K562 (cell line): ENCODE data around the gene GPC1.

Experiments
- DDX20 ChIP-seq: fragments of 450-650 bp; IDR thresholded peaks from 2 replicates; pipeline ENCODE4 v1.6.1; 2016; ENCODE audit warnings: missing genetic modification characterization, low read depth, mild to moderate bottlenecking, missing compliant biosample characterization, moderate library complexity
- EZH2 ChIP-seq: IDR thresholded peaks from 2 replicates; pipeline ENCODE4 v1.6.1; 2012; ENCODE audit warnings: low read depth, mild to moderate bottlenecking, inconsistent platforms, low read length, borderline replicate concordance
- HMGXB4 ChIP-seq: sonication (generic); formaldehyde crosslinking; IDR thresholded peaks from 2 replicates; pipeline ENCODE4 v1.8.1; 2023; ENCODE audit warnings: mild to moderate bottlenecking, missing genetic modification reagents
- MYC ChIP-seq, 2 experiments: fragments of 250-450 bp in 1 of 2; sonication (Bioruptor Pico) in 1 of 2; IDR thresholded peaks; 2 replicates each; pipeline versions ENCODE4 v1.5.1 to v1.6.1; 2012 to 2021; ENCODE audit warnings: low read depth in 2 of 2, borderline replicate concordance in 1 of 2, improper control_type of control experiment in 1 of 2, low read length in 1 of 2, mild to moderate bottlenecking in 1 of 2, moderate library complexity in 1 of 2
- NFE2 ChIP-seq: IDR thresholded peaks from 2 replicates; pipeline ENCODE4 v1.6.1; 2014; ENCODE audit warnings: antibody characterized with exemption, low read depth
- RBFOX2 ChIP-seq: fragments of 200-400 bp; formaldehyde crosslinking; IDR thresholded peaks from 2 replicates; pipeline ENCODE4 v1.6.1; 2017; ENCODE audit warnings: low read depth, mild to moderate bottlenecking, low read length, moderate library complexity
- RFX5 ChIP-seq: IDR thresholded peaks from 2 replicates; pipeline ENCODE4 v1.6.1; 2011; ENCODE audit warnings: low read depth, mild to moderate bottlenecking, improper control_type of control experiment, low read length
- SMARCA5 ChIP-seq: fragments of 450-650 bp; IDR thresholded peaks from 2 replicates; pipeline ENCODE4 v1.6.1; 2016
- TGIF2 ChIP-seq: sonication (generic); formaldehyde crosslinking; IDR thresholded peaks from 2 replicates; pipeline ENCODE4 v1.8.1; 2022; ENCODE audit warnings: mild to moderate bottlenecking, missing genetic modification reagents, moderate library complexity
- USF1 ChIP-seq: sonication (generic); formaldehyde crosslinking; IDR thresholded peaks from 2 replicates; pipeline ENCODE4 v1.9.0; 2022; ENCODE audit warnings: mild to moderate bottlenecking, missing genetic modification reagents
- TF ChIP-seq, protein P1 (sequence below): fragments of 450-650 bp; formaldehyde crosslinking; IDR thresholded peaks from 2 replicates; pipeline ENCODE4 v1.4.0; 2022; ENCODE audit warnings: mild to moderate bottlenecking, moderate library complexity

- no peak for TF ChIP-seq NFE2
- no peak for TF ChIP-seq SMARCA5
- TF ChIP-seq USF1 (CRISPR knock-in tag), result no peak
- TF ChIP-seq, protein P1, sequence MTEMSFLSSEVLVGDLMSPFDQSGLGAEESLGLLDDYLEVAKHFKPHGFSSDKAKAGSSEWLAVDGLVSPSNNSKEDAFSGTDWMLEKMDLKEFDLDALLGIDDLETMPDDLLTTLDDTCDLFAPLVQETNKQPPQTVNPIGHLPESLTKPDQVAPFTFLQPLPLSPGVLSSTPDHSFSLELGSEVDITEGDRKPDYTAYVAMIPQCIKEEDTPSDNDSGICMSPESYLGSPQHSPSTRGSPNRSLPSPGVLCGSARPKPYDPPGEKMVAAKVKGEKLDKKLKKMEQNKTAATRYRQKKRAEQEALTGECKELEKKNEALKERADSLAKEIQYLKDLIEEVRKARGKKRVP (CRISPR knock-in tag), result no peak
- TF ChIP-seq HMGXB4 (CRISPR knock-in tag), result no peak
- TF ChIP-seq TGIF2 (CRISPR knock-in tag), result no peak
- TF ChIP-seq DDX20 (tag), result no peak
- no peak for TF ChIP-seq MYC (IDR thresholded peaks at IDR 0.05; ENCODE audit: low read depth, low read length)
- no peak for TF ChIP-seq MYC (CRISPR knock-in tag; IDR thresholded peaks at IDR 0.05; ENCODE audit: borderline replicate concordance, low read depth)
- no peak for TF ChIP-seq EZH2
- no peak for TF ChIP-seq RBFOX2
- no peak for TF ChIP-seq RFX5
These were observed 17.2 kb downstream of the GPC1 start for GRCh38 chr2:240452462-240453256.
